ENCODE results near the gene KRT6A.

KRT6A gene

GRCh38 chr12:52535574-52535973 is 42.5 kb upstream of the KRT6A start:
- H3K4me3 ChIP-seq (ENCODE audit: low read length) = no peak overlapping the region
- DNase-seq (ENCODE audit: low read depth) = no peak
- TF ChIP-seq CTCF (conservative IDR thresholded peaks at IDR 0.05; ENCODE audit: low read length) = no peak

- DNase-seq (ENCODE audit: low read depth) = no peak
- no peak overlapping the region for H3K4me3 ChIP-seq (ENCODE audit: low read length)
- no peak for TF ChIP-seq CTCF (conservative IDR thresholded peaks at IDR 0.05; ENCODE audit: low read length)
Observed at GRCh38 chr12:52534482-52534881, 41.4 kb upstream of the KRT6A start.

- no peak for TF ChIP-seq CTCF (conservative IDR thresholded peaks at IDR 0.05; ENCODE audit: low read length)
- no peak overlapping the region for H3K4me3 ChIP-seq (ENCODE audit: low read length)
- no peak for DNase-seq (ENCODE audit: low read depth)
Observed at GRCh38 chr12:52533686-52534470, 40.8 kb upstream of the KRT6A start.

- DNase-seq (ENCODE audit: low read depth) = no peak
- no peak for TF ChIP-seq CTCF (conservative IDR thresholded peaks at IDR 0.05; ENCODE audit: low read length)
Observed at GRCh38 chr12:52532636-52533035, 39.6 kb upstream of the KRT6A start.

GRCh38 chr12:52531566-52532300 is 38.7 kb upstream of the KRT6A start:
- DNase-seq (ENCODE audit: low read depth) = no peak
- no peak for TF ChIP-seq CTCF (conservative IDR thresholded peaks at IDR 0.05; ENCODE audit: low read length)
- H3K4me3 ChIP-seq (ENCODE audit: low read length) = no peak overlapping the region

More at GRCh38 chr12:52532636-52533035, 39.6 kb upstream of the KRT6A start:
- H3K4me3 ChIP-seq (ENCODE audit: low read length) = no peak overlapping the region

GRCh38 chr12:52530905-52531304 is 37.8 kb upstream of the KRT6A start:
- DNase-seq (ENCODE audit: low read depth) = no peak
- no peak overlapping the region for H3K4me3 ChIP-seq (ENCODE audit: low read length)
- no peak for TF ChIP-seq CTCF (conservative IDR thresholded peaks at IDR 0.05; ENCODE audit: low read length)

GRCh38 chr12:52530366-52530765 is 37.3 kb upstream of the KRT6A start:
- TF ChIP-seq CTCF (conservative IDR thresholded peaks at IDR 0.05; ENCODE audit: low read length) = no peak
- H3K4me3 ChIP-seq (ENCODE audit: low read length) = no peak overlapping the region
- DNase-seq (ENCODE audit: low read depth) = no peak

Data from AG10803 (cell line).